HCEC 1CT (cell line): ENCODE data around the gene MRPS34.

Source experiments
- DNase-seq: peaks from one replicate; pipeline ENCODE4 v3.0.0-alpha.2; 2017

MRPS34 gene

GRCh38 chr16:1794221-1794871 is 21.4 kb upstream of the MRPS34 start:
- DNase-seq, result no peak

DNA sequence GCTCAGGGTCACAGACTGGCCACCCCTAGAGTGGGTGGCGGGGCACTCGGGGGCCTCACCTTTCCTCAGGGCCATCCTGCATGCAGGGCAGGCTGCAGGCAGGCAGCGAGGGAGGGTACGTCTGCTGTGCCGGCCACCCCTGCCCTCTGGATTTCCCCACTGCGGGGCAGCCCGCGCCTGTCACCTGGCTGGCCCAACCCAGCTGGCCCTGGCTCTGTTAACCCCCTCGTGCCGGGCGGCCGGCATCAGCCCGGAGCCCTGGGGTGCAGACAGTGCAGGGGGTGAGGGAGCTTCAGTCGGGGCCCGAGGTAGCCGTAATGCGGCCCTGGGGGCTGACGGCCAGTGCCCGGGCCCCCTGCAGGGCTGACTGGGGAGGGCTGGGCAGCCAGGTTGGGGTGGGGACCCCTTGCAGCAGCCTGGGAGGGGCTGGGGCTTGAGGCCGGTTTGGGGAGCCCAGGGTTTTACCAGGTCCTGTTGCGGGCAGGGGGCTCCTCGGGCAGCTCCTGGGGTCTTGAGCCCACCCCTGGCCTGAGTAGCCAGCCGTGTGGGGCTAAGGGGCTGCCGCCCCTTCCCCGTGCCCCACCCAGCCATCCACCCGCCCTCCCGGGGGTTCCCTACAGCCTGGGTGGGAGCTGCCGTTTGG is 20.8 kb upstream of the MRPS34 start, which contains the start of gene IGFALS:
Gene IGFALS (minus strand): TSS at position 128 of the 643 bp plus-strand sequence. CDS start 53 bp downstream, at position 75.
- no peak for DNase-seq

DNA sequence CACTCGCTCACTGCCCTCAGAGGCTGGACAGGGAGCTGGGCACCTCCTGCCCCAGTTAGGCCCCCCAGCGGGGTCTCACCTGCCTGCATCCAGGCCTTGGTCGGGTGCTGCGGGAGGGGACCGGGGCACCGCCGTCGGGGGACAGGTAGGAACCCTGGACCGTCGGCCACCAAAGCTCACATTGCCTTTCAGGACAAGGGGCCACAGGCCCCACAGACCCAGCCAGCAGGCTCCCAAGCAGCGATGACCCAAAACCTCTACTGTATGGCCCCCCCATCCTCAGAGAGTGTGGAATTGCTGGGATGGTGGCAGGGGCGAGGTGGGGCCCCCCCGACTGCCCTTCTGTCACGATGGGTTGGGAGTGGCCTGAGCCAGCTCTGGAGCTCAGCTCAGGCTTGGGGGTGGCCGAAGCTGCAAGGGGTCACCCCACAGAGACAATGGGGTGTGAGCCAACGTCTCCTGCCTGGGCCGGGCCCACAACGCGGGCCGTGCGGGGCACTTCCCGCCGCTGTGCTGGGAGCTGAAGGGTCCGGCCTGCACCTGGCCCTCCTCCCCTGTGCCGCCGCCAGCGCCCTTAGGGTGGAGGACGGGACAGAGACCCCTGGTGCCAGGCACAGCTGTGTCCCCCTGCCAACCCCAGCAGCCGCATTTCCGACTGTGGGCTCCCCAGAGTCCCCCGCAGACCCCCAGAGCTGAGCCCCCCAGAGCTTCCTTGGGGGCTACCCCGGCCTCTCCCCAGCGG is 20.1 kb upstream of the MRPS34 start:
- DNase-seq, result no peak

DNA sequence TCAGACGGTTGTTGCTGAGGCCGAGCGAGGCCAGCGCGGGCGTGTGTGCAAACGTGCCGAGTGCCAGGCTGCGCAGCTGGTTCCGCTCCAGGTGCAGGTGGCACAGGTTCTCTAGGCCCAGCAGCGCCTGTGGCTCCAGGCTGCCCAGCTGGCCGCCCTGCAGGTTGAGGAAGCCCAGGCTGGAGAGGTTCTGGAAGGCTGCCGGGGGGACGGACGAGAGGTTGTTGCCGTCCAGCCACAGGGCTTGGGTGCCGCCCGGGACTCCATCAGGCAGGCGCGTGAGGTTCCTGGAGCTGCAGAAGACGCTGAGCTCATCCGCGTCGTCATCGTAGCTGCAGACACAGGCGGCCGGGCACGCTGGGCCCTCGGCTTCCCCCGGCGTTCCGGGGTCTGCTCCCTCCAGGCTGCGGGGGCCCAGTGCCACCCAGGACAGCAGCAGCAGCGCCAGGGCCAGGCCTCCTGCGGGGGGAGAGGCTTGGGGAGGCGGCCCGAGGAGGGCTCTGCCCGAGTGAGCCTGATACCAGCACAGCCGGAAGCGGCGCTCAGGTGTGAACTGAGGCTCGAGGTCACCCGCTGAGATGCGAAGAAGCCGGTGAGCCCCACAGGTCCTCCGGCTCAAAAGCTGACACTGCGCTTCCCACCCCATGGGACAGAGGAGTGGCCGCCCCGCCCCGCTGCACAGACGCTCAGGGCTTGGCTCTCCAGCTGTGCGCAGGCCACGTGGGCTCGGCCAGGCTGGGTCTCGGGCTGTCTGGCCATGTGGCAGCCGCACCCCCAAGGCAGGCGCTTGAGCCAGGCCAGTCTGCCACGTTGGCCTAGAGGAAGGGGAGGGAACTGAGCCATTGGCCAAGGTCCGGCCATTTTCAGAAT is 19.2 kb upstream of the MRPS34 start:
- no peak for DNase-seq

DNA sequence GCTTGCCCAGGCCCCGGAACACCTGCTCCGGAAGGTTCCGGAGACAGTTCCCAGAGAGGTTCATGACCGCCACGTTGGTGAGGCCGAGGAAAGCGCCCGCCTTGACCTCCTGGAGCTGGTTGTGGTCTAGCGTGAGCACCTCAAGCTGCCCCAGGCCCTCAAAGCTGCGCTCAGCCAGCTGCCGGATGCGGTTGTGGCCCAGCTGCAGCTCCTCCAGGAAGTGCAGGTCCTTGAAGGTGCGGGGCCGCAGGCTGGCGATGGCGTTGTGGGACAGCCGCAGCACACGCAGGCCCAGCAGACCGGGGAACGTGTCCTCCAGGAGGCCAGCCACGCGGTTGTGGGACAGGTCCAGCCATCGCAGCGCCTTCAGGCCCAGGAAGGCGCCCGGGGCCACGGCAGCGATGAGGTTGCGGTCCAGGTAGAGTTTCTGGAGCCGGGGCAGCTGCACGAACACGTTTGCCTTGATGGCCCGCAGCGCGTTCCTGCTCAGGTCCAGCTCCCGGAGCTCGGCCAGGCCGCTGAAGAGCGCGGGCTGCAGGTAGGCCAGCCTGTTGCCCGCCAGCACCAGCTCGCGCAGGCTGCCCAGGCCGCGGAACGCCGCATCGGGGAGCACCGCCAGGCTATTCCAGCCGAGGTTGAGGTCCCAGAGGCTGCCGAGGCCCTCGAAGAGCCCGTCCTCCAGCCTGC is 18.5 kb upstream of the MRPS34 start:
- no peak for DNase-seq

DNA sequence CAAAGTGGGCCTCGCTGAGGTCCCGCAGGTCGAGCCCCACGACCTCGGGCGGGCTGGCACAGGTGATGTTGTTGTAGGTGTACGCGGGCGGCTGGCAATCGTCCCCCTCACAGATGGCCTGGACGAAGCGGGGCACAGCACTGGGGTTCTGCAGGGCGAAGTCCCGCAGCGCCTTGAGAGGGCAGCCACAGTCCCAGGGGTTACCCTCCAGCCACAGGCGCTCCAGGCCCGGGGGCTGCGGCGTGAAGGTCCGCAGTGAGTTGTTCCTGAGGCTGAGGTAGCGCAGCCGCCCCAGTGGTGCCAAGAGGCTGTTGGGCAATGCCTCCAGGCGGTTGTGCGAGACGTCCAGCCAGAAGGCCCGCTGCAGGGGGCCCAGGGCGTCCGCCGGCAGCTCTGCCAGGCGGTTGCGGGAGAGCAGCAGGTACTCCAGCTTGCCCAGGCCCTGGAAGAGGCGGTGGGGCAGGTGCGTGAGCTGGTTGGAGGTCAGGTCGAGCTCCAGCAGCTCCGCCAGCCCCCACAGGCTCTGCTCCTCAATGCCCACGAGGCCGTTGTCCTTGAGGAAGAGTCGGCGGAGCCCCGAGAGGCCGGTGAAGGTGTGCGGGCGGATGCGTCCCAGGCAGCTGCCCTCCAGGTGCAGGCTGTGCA is 17.8 kb upstream of the MRPS34 start:
- no peak for DNase-seq

GRCh38 chr16:1790261-1790610 is 17.3 kb upstream of the MRPS34 start:
- DNase-seq, result no peak

GRCh38 chr16:1789643-1790045 is 16.7 kb upstream of the MRPS34 start:
- no peak for DNase-seq

GRCh38 chr16:1788708-1789100 is 15.8 kb upstream of the MRPS34 start:
- no peak for DNase-seq

DNA sequence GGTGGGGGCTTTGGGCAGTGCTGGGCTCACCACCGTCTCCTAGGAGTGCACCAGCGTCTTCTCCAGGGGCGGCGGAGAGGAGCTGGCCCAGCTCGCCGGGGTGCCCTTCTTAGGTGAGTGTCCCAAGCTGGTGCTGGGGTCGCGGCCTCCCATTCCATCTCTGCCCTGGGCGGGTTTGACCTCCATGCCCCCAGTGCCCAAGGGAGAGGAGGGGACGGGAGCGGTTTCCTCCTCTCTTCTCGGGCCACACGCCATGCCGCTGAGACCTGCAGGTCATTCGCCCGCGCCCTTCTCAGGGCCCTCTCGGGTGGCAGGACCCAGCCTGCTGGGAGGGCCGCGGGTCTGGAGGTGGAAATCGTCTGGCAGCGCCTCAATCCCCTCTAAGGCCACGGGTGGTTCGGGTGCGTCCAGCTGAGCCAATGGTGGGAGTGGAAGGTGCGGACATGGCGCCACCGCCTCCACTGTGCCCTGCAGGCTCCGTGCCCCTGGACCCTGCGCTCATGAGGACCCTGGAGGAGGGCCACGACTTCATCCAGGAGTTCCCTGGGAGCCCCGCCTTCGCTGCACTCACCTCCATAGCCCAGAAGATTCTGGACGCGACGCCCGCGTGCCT is 15.3 kb upstream of the MRPS34 start:
- DNase-seq, result no peak

DNA sequence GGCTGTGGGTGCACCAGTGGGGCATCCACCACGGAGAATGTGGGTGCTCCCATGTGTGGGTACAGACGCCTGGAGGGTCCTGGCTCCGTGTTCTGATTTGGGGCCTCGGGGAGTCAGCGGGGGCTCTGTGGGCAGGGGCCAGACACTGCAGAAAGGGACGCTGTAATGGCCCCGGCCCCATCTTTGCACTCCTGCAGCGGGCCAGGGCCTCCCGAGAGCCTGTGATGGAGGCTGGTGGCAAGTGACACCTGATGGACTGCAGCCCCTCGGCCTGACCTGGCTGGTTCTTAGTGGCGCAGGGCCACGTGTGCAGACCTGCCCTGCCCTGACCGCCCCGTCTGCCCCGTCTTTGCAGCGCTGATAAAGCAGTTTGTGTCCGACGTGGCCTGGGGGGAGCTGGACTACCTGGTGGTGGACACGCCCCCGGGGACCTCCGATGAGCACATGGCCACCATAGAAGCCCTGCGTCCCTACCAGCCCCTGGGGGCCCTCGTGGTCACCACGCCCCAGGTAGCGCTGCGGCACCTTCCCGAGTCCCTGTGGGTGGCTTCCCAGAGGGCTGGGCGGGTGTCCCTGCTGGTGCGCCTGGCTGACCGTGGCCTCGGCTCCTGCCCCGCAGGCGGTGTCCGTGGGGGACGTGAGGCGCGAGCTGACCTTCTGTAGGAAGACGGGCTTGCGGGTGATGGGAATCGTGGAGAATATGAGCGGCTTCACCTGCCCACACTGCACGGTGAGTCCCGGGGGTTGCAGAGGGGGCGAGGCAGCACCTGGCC is 14.6 kb upstream of the MRPS34 start:
- DNase-seq, result no peak

DNA sequence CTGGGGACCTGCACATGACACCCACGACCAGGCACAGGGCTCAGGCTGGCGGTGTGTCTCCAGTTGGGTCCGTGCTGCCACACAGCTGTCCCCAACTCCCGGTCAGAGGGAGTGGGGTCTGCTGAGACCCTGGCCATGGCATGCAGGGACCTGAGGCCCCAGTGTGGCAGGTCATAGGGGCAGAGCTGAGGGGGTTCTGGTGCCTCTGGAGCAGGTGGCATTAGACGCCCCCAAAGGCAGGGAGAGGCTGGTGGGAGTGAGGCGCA is 14.1 kb upstream of the MRPS34 start:
- no peak for DNase-seq

DNA sequence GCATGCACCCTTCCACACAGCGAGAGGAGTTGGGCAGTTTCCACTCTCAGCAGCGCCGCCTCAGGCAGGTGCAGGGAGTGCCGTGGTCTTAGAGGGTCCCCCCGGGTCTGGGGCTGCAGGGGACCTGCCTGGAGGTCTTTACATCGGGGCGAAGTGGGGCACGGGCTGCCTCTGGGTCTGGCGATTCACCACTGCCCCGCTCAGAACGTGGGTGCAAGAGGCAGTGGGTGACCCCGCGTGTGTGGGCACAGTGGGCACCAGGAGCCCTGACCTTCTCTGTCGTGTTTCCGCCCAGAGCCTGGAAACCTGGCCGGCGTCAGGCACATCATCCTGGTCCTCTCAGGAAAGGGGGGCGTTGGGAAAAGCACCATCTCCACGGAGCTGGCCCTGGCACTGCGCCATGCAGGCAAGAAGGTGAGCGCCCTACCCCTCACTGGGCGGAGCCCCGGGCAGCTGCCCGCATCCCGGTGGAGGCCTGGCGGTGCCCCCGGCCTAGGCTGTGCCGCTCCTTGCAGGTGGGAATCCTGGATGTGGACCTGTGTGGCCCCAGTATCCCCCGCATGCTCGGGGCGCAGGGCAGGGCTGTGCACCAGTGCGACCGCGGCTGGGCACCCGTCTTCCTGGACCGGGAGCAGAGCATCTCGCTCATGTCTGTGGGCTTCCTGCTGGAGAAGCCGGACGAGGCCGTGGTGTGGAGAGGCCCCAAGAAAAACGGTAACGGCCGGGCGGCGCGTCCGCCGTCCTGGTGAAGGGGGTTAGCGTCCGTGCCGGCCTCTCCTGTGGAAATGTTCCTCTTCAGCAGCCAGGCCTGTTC is 13.5 kb upstream of the MRPS34 start:
- DNase-seq, result no peak

- no peak for DNase-seq
Measured at GRCh38 chr16:1785846-1786170, 12.9 kb upstream of the MRPS34 start.

DNA sequence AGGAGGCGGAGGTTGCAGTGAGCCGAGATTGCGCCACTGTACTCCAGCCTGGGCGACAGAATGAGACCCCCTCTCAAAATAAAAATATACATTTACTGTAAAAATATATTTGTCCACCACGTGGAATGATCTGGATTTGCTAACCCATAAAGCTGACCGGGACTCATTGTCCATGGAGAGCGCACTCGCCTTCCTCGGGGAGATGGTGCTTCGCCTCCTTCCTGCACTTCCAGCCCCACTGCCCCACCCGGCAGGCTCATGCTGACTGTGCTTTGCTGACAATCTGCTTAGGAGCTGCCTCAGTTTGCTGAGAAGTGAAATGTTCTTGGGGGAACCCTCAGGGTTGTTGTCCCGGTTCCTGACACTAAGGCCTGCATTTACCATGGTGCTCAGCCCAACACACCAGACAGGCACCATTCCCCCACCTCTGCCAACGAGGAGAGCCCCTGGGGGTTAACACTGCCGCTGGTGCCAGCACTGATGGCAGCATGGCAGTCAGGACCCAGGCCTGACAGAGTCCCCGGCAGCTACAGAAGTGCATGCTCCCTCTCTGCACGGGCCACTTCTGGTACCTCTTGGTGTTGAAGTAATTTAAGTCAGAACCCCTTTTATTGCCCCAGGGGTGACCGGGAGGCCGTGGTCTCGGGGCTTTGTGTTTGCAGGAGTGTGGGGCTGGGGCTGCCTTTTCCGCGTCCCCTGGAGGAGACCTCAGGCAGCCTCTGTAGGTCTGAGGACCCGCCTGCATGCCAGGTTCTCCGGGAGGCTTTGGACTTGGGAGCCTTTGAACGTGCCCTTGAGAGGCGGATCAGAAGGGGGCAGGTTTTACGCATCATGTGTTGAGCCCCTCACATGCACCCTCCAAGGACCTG is 12.3 kb upstream of the MRPS34 start:
- DNase-seq, result no peak

- DNase-seq, result peak; percentile 100
Measured at GRCh38 chr16:1782408-1783264, 9.7 kb upstream of the MRPS34 start, which contains the start of the genes NUBP2 and SPSB3. Gene NUBP2, plus strand, starts transcription at chr16:1782960. Its CDS starts 61 bp downstream, at chr16:1783021. Gene SPSB3, minus strand, starts transcription at chr16:1782571. Its CDS starts 1,088 bp downstream, at chr16:1781483.

DNA sequence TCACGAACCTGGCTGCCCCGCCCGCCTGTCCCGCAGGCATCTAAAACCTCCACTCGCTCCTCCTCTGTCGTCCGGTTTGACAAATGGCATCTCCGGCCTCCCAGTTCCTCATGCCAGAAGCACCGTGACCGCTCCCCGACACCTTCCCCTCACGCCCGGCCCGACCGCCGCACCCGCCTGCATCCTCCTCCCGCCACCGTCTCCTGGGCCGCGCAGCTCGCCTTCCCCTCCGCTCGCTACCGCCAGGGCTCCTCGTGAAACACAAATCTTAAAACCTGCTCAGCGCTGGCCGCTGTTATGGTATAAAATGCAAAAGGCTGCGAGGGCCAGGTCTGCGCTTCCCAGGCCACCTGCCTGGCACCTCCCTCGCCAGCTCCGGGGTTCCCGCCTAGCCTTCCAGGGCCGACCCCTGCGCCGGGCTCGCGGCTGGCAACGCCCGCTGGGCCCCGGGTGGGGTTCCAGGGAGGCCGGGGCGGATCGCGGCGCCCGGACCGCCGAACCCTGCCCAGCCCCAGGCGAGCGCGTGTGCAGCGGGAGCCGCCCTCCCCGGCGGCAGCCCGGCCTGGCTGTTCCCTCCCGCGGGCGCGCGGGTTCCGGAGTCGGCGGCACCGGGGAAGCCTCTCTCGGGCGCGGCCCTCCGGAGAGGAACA is 8.9 kb upstream of the MRPS34 start:
- DNase-seq, result peak; percentile 23

GRCh38 chr16:1781254-1781653 is 8.3 kb upstream of the MRPS34 start:
- no peak for DNase-seq
